HG03457 (cell line): ENCODE data around the gene VPS51.

Source experiments
- ATAC-seq: cut with Tn5 transposase; IDR thresholded peaks from one replicate; pipeline ENCODE4 v1.9.1; 2021; ENCODE audit warnings: moderate number of reproducible peaks; ENCODE audit not compliant: unreplicated experiment

Gene VPS51

GRCh38 chr11:65160643-65161042, 64.6 kb downstream of the VPS51 start:
- no peak for ATAC-seq
